CD14-positive monocyte (primary cell): ENCODE measurements around the gene DSCAML1. TPM values are rescaled to one million over a fixed set of nuclear protein-coding genes. Genes with fewer than 3 reads are reported as not detected.

ENCODE experiments used
- DNase-seq, 3 donors: peaks; one replicate each; pipeline ENCODE4 v3.0.0-alpha.2; 2011 to 2022
- H2AFZ ChIP-seq: 2 replicates; pipeline ENCODE4 v1.6.0; 2012; ENCODE audit warnings: mild to moderate bottlenecking, low read depth, low read length, inconsistent platforms; ENCODE audit not compliant: insufficient read depth, poor library complexity, severe bottlenecking
- H3K27ac ChIP-seq, 2 donors: 1 replicate in 1 of 2; 2 replicates in 1 of 2; pipeline ENCODE4 v1.5.1; 2012 to 2013; ENCODE audit warnings: low read length in 2 of 2, control low read depth in 1 of 2, inconsistent platforms in 1 of 2, low read depth in 1 of 2, mild to moderate bottlenecking in 1 of 2
- H3K27me3 ChIP-seq, 2 donors: one replicate each; pipeline versions ENCODE4 v1.6.0 to v1.6.1; 2011 to 2013; ENCODE audit warnings: low read length in 2 of 2; ENCODE audit not compliant: control insufficient read depth in 2 of 2, insufficient read depth in 2 of 2
- H3K36me3 ChIP-seq, 2 donors: replicated peaks in 1 of 2; 1 replicate in 1 of 2; 2 replicates in 1 of 2; pipeline versions ENCODE4 v1.5.1 to v1.6.1; 2012 to 2013; ENCODE audit warnings: low read length in 2 of 2, control low read depth in 1 of 2, inconsistent platforms in 1 of 2, mild to moderate bottlenecking in 1 of 2; ENCODE audit not compliant: insufficient read depth in 2 of 2, control insufficient read depth in 1 of 2
- H3K4me1 ChIP-seq, 2 donors: 1 replicate in 1 of 2; 2 replicates in 1 of 2; pipeline versions ENCODE4 v1.5.1 to v1.6.1; 2012 to 2013; ENCODE audit warnings: low read length in 2 of 2, control low read depth in 1 of 2, inconsistent platforms in 1 of 2, mild to moderate bottlenecking in 1 of 2, moderate library complexity in 1 of 2; ENCODE audit not compliant: insufficient read depth in 2 of 2, control insufficient read depth in 1 of 2
- H3K4me2 ChIP-seq: replicated peaks from 2 replicates; pipeline ENCODE3; 2012; ENCODE audit warnings: low read length, moderate library complexity, mild to moderate bottlenecking; ENCODE audit not compliant: poor library complexity, severe bottlenecking; ENCODE audit errors: extremely low read depth
- H3K4me3 ChIP-seq, 3 experiments: fragments of 200-600 bp in 1 of 3; sonication (generic) in 1 of 3; replicated peaks in 1 of 3; 1 replicate in 2 of 3; 2 replicates in 1 of 3; pipeline ENCODE4 v1.5.1; 2011 to 2013; ENCODE audit warnings: low read length in 3 of 3, mild to moderate bottlenecking in 3 of 3, control low read depth in 2 of 3, low read depth in 2 of 3, inconsistent platforms in 1 of 3, moderate library complexity in 1 of 3
- H3K79me2 ChIP-seq: 2 replicates; pipeline ENCODE4 v1.6.0; 2012; ENCODE audit warnings: mild to moderate bottlenecking, control low read depth, inconsistent platforms, low read length, moderate library complexity; ENCODE audit not compliant: insufficient read depth
- H3K9ac ChIP-seq: 2 replicates; pipeline ENCODE4 v1.6.0; 2017; ENCODE audit warnings: low read length, mild to moderate bottlenecking; ENCODE audit not compliant: insufficient read depth, poor library complexity, severe bottlenecking
- H3K9me3 ChIP-seq, 2 donors: replicated peaks in 1 of 2; 1 replicate in 1 of 2; 2 replicates in 1 of 2; pipeline versions ENCODE4 v1.5.1 to v1.6.1; 2012 to 2013; ENCODE audit warnings: low read length in 2 of 2, control low read depth in 1 of 2; ENCODE audit not compliant: control insufficient read depth in 1 of 2, insufficient read depth in 1 of 2
- H4K20me1 ChIP-seq: 2 replicates; pipeline ENCODE4 v1.6.0; 2012; ENCODE audit warnings: mild to moderate bottlenecking, low read length, control low read depth, moderate library complexity; ENCODE audit not compliant: insufficient read depth
- H3K27ac Mint-ChIP-seq, 7 donors: one replicate each; pipeline ENCODE4 v1.8.0; 2020; ENCODE audit warnings: mild to moderate bottlenecking in 7 of 7, mixed read lengths in 7 of 7, moderate library complexity in 6 of 7, inconsistent platforms in 2 of 7
- H3K27me3 Mint-ChIP-seq, 3 donors: one replicate each; pipeline ENCODE4 v1.8.0; 2021 to 2022; ENCODE audit warnings: low read depth in 3 of 3, mild to moderate bottlenecking in 3 of 3, mixed read lengths in 3 of 3, moderate library complexity in 3 of 3, inconsistent platforms in 1 of 3
- H3K36me3 Mint-ChIP-seq, 2 donors: one replicate each; pipeline ENCODE4 v1.8.0; 2020; ENCODE audit warnings: mixed read lengths in 2 of 2, inconsistent platforms in 1 of 2, mild to moderate bottlenecking in 1 of 2
- H3K4me1 Mint-ChIP-seq: one replicate; pipeline ENCODE4 v1.8.0; 2020; ENCODE audit warnings: mild to moderate bottlenecking, mixed read lengths
- H3K4me3 Mint-ChIP-seq, 2 donors: one replicate each; pipeline ENCODE4 v1.8.0; 2020; ENCODE audit warnings: mild to moderate bottlenecking in 2 of 2, mixed read lengths in 2 of 2, moderate library complexity in 1 of 2
- H3K9me3 Mint-ChIP-seq, 7 donors: one replicate each; pipeline ENCODE4 v1.8.0; 2020 to 2022; ENCODE audit warnings: mixed read lengths in 7 of 7, mild to moderate bottlenecking in 6 of 7, moderate library complexity in 6 of 7, inconsistent platforms in 2 of 7
- CTCF ChIP-seq: fragments of 200-600 bp; IDR thresholded peaks from one replicate; pipeline ENCODE4 v1.8.0; 2022; ENCODE audit warnings: antibody characterized with exemption, mild to moderate bottlenecking
- WGBS: methylation state at CpG from one replicate; pipeline ENCODE4 v1.1.5; 2013; ENCODE audit warnings: missing lambda C conversion rate; ENCODE audit not compliant: insufficient coverage; 5-methylcytosine and 5-hydroxymethylcytosine counted together
- intact Hi-C, 2 donors: fragments of 100-400 bp; cut with micrococcal nuclease; formaldehyde crosslinking; loops; one replicate each; pipeline versions ENCODE4 v1.15.0 to v1.15.1; 2023
- polyA plus RNA-seq, 3 donors: library from polyadenylated mRNA; depleted of rRNA in 1 of 3; unstranded in 2 of 3; stranded (reverse) in 1 of 3; fragments of 300-500 nt in 2 of 3; fragments of >200 nt in 1 of 3; fragmentation: Illumina TruSeq in 2 of 3; gene quantifications; 1 replicate in 2 of 3; 2 replicates in 1 of 3; pipeline ENCODE4 v1.2.3, GENCODE V29; 2012 to 2021

The DSCAML1 gene
- polyA plus RNA-seq, 3 donors = not detected

GRCh38 chr11:117809236-117810055 is 12.4 kb upstream of the DSCAML1 start:
- H3K9ac ChIP-seq = no peak overlapping the region
- WGBS = 33% methylated on average over 19 of the region's 22 CpGs
- Mint-ChIP-seq H3K4me3 (peak overlapping the region in 1 of 2 donors; percentile 5), H3K4me1 (peaks cover 58% of the 10 kb centered on the region), H3K9me3 (peaks cover 0 to 3% (median 0%) of the 10 kb centered on the region in 7 donors), H3K36me3 (peaks cover 2% of the 10 kb centered on the region in 2 donors), H3K27ac (peak overlapping the region in 5 of 7 donors; percentile 83 to 97 (median 88)), H3K27me3 (peaks cover 4 to 11% (median 4%) of the 10 kb centered on the region in 3 donors)
- peak overlapping the region; percentile 62 for H2AFZ ChIP-seq
- peak; percentile 74 to 82 (median 80) for DNase-seq
- no peak overlapping the region for H3K4me2 ChIP-seq
- H3K27ac ChIP-seq = peak overlapping the region in 1 of 2 donors; percentile 85
- H3K4me1 ChIP-seq = peaks cover 65 to 66% of the 10 kb centered on the region in 2 donors
- intact Hi-C loops = loop anchor here (5.0 kb wide), 2 partner anchors 33 to 138 kb away; no protein-coding TSS in a partner anchor
- no peaks in the 10 kb centered on the region for H3K9me3 ChIP-seq
- H3K27me3 ChIP-seq = no peaks in the 10 kb centered on the region
- no peaks in the 10 kb centered on the region for H4K20me1 ChIP-seq
- peak; percentile 78 for TF ChIP-seq CTCF
- no peaks in the 10 kb centered on the region for H3K79me2 ChIP-seq
- no peak overlapping the region for H3K4me3 ChIP-seq
- no peaks in the 10 kb centered on the region for H3K36me3 ChIP-seq

- H3K4me1 ChIP-seq = peaks cover 60 to 62% of the 10 kb centered on the region in 2 donors
- H3K9me3 ChIP-seq = no peaks in the 10 kb centered on the region
- H3K9ac ChIP-seq = no peak overlapping the region
- H3K27ac ChIP-seq = peak overlapping the region in 1 of 2 donors; percentile 85
- intact Hi-C loops = loop anchor here (5.0 kb wide), 2 partner anchors 34 to 139 kb away; no protein-coding TSS in a partner anchor
- no peaks in the 10 kb centered on the region for H4K20me1 ChIP-seq
- H3K4me3 ChIP-seq = no peak overlapping the region
- H3K27me3 Mint-ChIP-seq = peaks cover 4 to 12% (median 4%) of the 10 kb centered on the region in 3 donors
- DNase-seq = no peak
- no peaks in the 10 kb centered on the region for H3K36me3 ChIP-seq
- TF ChIP-seq CTCF = no peak
- H3K36me3 Mint-ChIP-seq = peaks cover 2 to 4% of the 10 kb centered on the region in 2 donors
- H3K79me2 ChIP-seq = no peaks in the 10 kb centered on the region
- H2AFZ ChIP-seq = peak overlapping the region; percentile 62
- H3K4me3 Mint-ChIP-seq = no peak overlapping the region
- no peak overlapping the region for H3K4me2 ChIP-seq
- 82% methylated on average over 12 of the region's 12 CpGs for WGBS
- H3K27me3 ChIP-seq = no peaks in the 10 kb centered on the region
- H3K4me1 Mint-ChIP-seq = peaks cover 57% of the 10 kb centered on the region
- H3K27ac Mint-ChIP-seq = peak overlapping the region in 6 of 7 donors; percentile 51 to 97 (median 86)
- H3K9me3 Mint-ChIP-seq = peaks cover 0 to 2% (median 0%) of the 10 kb centered on the region in 7 donors
These were observed 11.8 kb upstream of the DSCAML1 start for GRCh38 chr11:117808784-117809183.
